Aorta (tissue), 5 donors: ENCODE measurements around the gene HSF2BP. TPM values are rescaled to one million over a fixed set of nuclear protein-coding genes. Genes with fewer than 3 reads are reported as not detected.

Experiments
- ATAC-seq: fragments of 200-7000 bp; cut with Tn5 transposase; one replicate; pipeline ENCODE4 v1.9.1; 2022; ENCODE audit warnings: moderate library complexity; ENCODE audit not compliant: low FRiP score
- DNase-seq, 2 donors: peaks; one replicate each; pipeline ENCODE4 v3.0.0-alpha.2; 2020
- H3K27ac ChIP-seq, 2 donors: one replicate each; pipeline ENCODE4 v1.5.1; 2013; ENCODE audit warnings: low read length in 2 of 2, mild to moderate bottlenecking in 2 of 2, moderate library complexity in 2 of 2, control low read depth in 1 of 2, inconsistent platforms in 1 of 2, low read depth in 1 of 2
- H3K27me3 ChIP-seq, 2 donors: one replicate each; pipeline ENCODE4 v1.6.1; 2013; ENCODE audit warnings: control low read depth in 1 of 2, low read length in 1 of 2, mild to moderate bottlenecking in 1 of 2, moderate library complexity in 1 of 2; ENCODE audit not compliant: insufficient read depth in 2 of 2, control insufficient read depth in 1 of 2
- H3K36me3 ChIP-seq, 2 donors: one replicate each; pipeline ENCODE4 v1.6.1; 2013; ENCODE audit warnings: control low read depth in 1 of 2, low read length in 1 of 2, mild to moderate bottlenecking in 1 of 2; ENCODE audit not compliant: insufficient read depth in 2 of 2, control insufficient read depth in 1 of 2
- H3K4me1 ChIP-seq, 2 donors: one replicate each; pipeline ENCODE4 v1.6.1; 2013; ENCODE audit warnings: low read length in 2 of 2, control low read depth in 1 of 2, mild to moderate bottlenecking in 1 of 2, moderate library complexity in 1 of 2; ENCODE audit not compliant: insufficient read depth in 2 of 2, control insufficient read depth in 1 of 2
- H3K4me3 ChIP-seq, 2 donors: one replicate each; pipeline ENCODE4 v1.5.1; 2013; ENCODE audit warnings: low read length in 2 of 2, control low read depth in 1 of 2, mild to moderate bottlenecking in 1 of 2
- H3K9me3 ChIP-seq: one replicate; pipeline ENCODE4 v1.6.1; 2013; ENCODE audit warnings: mild to moderate bottlenecking, low read length; ENCODE audit not compliant: control insufficient read depth
- whole genome bisulfite sequencing, 2 donors: extraction: QIAGEN DNeasy Blood & Tissue Kit; methylation state at CpG; one replicate each; pipeline ENCODE4 v1.1.7; 2013; 5-methylcytosine and 5-hydroxymethylcytosine counted together
- intact Hi-C, 2 donors: fragments of 100-400 bp; cut with DNase I; formaldehyde crosslinking; loops; one replicate each; pipeline versions ENCODE4 v1.14.2 to v1.15.0; 2022
- polyA plus RNA-seq, 2 donors: library from polyadenylated mRNA; stranded (reverse); fragments of 200-250 nt; gene quantifications; one replicate each; pipeline ENCODE4 v1.2.3, GENCODE V29; 2013
- total RNA-seq, 2 donors: library from RNA; stranded (reverse); fragmentation: NEBNext Ultra II Directional; extraction: Animal tissue kit (Norgen Biotek cat#: 25700); gene quantifications; one replicate each; pipeline ENCODE4 v1.2.1, GENCODE V29; 2021
- donor health status: healthy with polysubstance abuse.
- donor health status: Bipolar disorder and iron deficiency.
- donor health status: DM: no; HTN: no; CAD: no.
- donor health status: DM: no; HTN: no; CAD: no.
- donor health status: DM: yes; HTN: yes; CAD: no.

HSF2BP gene
- total and polyA plus RNA-seq, 4 donors, result 0.51 TPM; not detected in 3

DNA sequence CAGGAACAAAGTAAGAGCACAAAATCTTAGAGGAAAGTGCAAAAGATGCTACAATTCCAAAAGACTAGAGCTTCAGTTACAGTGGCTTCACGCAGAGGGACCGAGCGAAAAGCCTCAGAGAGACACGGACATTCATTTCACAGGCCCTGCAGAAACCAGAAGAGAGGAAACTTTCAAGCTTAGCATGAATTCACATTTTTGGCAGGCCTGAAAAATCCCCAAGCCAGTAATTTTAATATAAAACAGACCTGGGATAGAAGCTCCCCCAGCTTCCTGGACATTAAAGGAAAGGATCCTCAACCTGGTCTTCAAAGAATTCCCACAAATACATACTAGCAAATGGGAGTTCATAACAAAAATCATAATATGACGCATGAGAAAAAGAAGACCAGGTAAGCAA lies 66.2 kb downstream of the HSF2BP start:
- ATAC-seq (no peak), DNase-seq (no peak)
- H3K36me3 ChIP-seq, result no peaks in the 10 kb centered on the region
- no peaks in the 10 kb centered on the region for H3K27me3 ChIP-seq
- H3K4me3 ChIP-seq, result no peak overlapping the region
- intact Hi-C loops, result no loop called here
- 89 to 93% methylated on average over 5 of the region's 5 CpGs for WGBS, 2 donors
- no peak overlapping the region for H3K27ac ChIP-seq
- no peaks in the 10 kb centered on the region for H3K4me1 ChIP-seq
- H3K9me3 ChIP-seq, result no peaks in the 10 kb centered on the region

DNA sequence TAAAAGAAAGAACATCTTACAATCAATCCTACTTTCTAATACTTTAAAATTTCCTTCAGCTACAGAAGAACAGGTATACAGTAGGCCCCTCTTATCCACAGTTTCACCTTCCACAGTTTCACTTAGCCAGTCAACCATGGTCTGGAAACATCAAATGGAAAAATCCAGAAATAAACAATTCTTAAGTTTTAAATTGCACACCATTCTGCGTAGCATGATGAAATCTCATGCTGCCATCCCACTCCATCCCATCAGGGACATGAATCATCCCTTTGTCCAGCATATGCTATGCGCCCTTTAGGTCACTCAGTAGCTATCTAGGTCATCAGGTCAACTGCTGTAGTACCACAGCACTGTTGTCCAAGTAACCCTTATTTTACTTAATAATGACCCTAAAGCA lies 67.7 kb downstream of the HSF2BP start:
- intact Hi-C loops, result no loop called here
- Histone ChIP-seq H3K36me3 (no peaks in the 10 kb centered on the region), H3K27me3 (no peaks in the 10 kb centered on the region), H3K27ac (no peak overlapping the region), H3K9me3 (no peaks in the 10 kb centered on the region), H3K4me3 (no peak overlapping the region), H3K4me1 (no peaks in the 10 kb centered on the region)
- DNase-seq (no peak), ATAC-seq (no peak)
- WGBS, 2 donors, result 95 to 100% methylated on average over 2 of the region's 2 CpGs

GRCh38 chr21:43590194-43590593 lies 69.1 kb downstream of the HSF2BP start:
- Histone ChIP-seq H3K4me3 (no peak overlapping the region), H3K9me3 (no peaks in the 10 kb centered on the region), H3K4me1 (no peaks in the 10 kb centered on the region), H3K36me3 (no peaks in the 10 kb centered on the region), H3K27ac (no peak overlapping the region), H3K27me3 (no peaks in the 10 kb centered on the region)
- 89 to 90% methylated on average over 2 of the region's 2 CpGs for WGBS, 2 donors
- intact Hi-C loops, result no loop called here
- DNase-seq (no peak), ATAC-seq (no peak)

- H3K36me3 ChIP-seq, result no peaks in the 10 kb centered on the region
- H3K27me3 ChIP-seq, result no peaks in the 10 kb centered on the region
- H3K27ac ChIP-seq, result no peak overlapping the region
- WGBS, 2 donors, result 86 to 92% methylated on average over 1 of the region's 1 CpG
- H3K4me3 ChIP-seq, result no peak overlapping the region
- DNase-seq (no peak), ATAC-seq (no peak)
- intact Hi-C loops, result no loop called here
- H3K9me3 ChIP-seq, result no peaks in the 10 kb centered on the region
- no peaks in the 10 kb centered on the region for H3K4me1 ChIP-seq
These were observed 70.3 kb downstream of the HSF2BP start for GRCh38 chr21:43588957-43589356.

GRCh38 chr21:43585924-43586413 lies 73.3 kb downstream of the HSF2BP start:
- Histone ChIP-seq H3K36me3 (no peaks in the 10 kb centered on the region), H3K9me3 (no peaks in the 10 kb centered on the region), H3K4me3 (no peak overlapping the region), H3K4me1 (no peaks in the 10 kb centered on the region), H3K27ac (peak overlapping the region; percentile 80 to 87), H3K27me3 (no peaks in the 10 kb centered on the region)
- ATAC-seq (peak; percentile 94), DNase-seq (peak in 1 of 2 donors; percentile 63)
- intact Hi-C loops, result no loop called here
- 11 to 13% methylated on average over 9 of the region's 9 CpGs for WGBS, 2 donors

- ATAC-seq, result no peak
- intact Hi-C loops, result no loop called here
These were observed 73.8 kb downstream of the HSF2BP start for GRCh38 chr21:43585514-43585913.

GRCh38 chr21:43581453-43581852 lies 77.8 kb downstream of the HSF2BP start:
- WGBS, 2 donors, result 69 to 74% methylated on average over 3 of the region's 3 CpGs
- H3K27ac ChIP-seq, result no peak overlapping the region
- ATAC-seq, result no peak

More at GRCh38 chr21:43585514-43585913, 73.8 kb downstream of the HSF2BP start:
- Histone ChIP-seq H3K9me3 (no peaks in the 10 kb centered on the region), H3K27ac (peak overlapping the region; percentile 80 to 87), H3K27me3 (no peaks in the 10 kb centered on the region), H3K4me1 (no peaks in the 10 kb centered on the region), H3K36me3 (no peaks in the 10 kb centered on the region), H3K4me3 (no peak overlapping the region)
- no peak for DNase-seq
- 90 to 92% methylated on average over 4 of the region's 4 CpGs for WGBS, 2 donors

GRCh38 chr21:43578677-43579303 lies 80.5 kb downstream of the HSF2BP start:
- ATAC-seq, result no peak
- intact Hi-C loops, result no loop called here

More at GRCh38 chr21:43581453-43581852, 77.8 kb downstream of the HSF2BP start:
- no peaks in the 10 kb centered on the region for H3K4me1 ChIP-seq
- H3K36me3 ChIP-seq, result no peaks in the 10 kb centered on the region
- H3K9me3 ChIP-seq, result no peaks in the 10 kb centered on the region
- no peak overlapping the region for H3K4me3 ChIP-seq
- DNase-seq, result no peak
- intact Hi-C loops, result no loop called here
- H3K27me3 ChIP-seq, result no peaks in the 10 kb centered on the region

DNA sequence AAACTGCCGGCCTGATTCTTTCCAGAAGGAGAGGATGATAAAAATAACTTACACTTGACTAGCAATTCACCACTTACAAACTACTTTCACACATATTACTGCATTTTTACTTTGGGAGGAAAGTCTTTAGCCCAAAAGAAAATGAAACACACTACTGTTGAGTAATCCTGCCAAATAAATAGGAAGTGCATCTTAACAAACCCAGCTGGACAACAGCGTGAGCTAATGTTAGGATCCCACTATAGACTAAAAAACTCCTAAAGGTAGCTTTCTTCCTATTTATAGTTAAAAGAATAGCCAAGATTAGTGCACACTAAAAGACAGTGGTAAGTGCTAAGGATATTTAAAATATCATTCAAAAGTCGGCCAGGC lies 83.8 kb downstream of the HSF2BP start:
- Histone ChIP-seq H3K9me3 (no peaks in the 10 kb centered on the region), H3K36me3 (no peaks in the 10 kb centered on the region), H3K27ac (peak overlapping the region in 1 of 2 donors; percentile 34), H3K4me1 (no peaks in the 10 kb centered on the region), H3K4me3 (no peak overlapping the region), H3K27me3 (no peaks in the 10 kb centered on the region)
- ATAC-seq, result no peak
- intact Hi-C loops, result no loop called here
- no peak for DNase-seq
- WGBS, 2 donors, result 73 to 78% methylated on average over 3 of the region's 3 CpGs

More at GRCh38 chr21:43578677-43579303, 80.5 kb downstream of the HSF2BP start:
- 55 to 58% methylated on average over 6 of the region's 6 CpGs for WGBS, 2 donors
- H3K4me3 ChIP-seq, result no peak overlapping the region
- no peaks in the 10 kb centered on the region for H3K36me3 ChIP-seq
- no peak for DNase-seq
- no peaks in the 10 kb centered on the region for H3K4me1 ChIP-seq
- no peak overlapping the region for H3K27ac ChIP-seq
- no peaks in the 10 kb centered on the region for H3K9me3 ChIP-seq
- no peaks in the 10 kb centered on the region for H3K27me3 ChIP-seq
